Activated T-cell treated with anti-CD3 and anti-CD28 coated beads, Interleukin-2, amount 50 U/mL, for 4 hours (primary cell): ENCODE results near the gene TRIM36. TPM values are rescaled to one million over a fixed set of nuclear protein-coding genes. Genes with fewer than 3 reads are reported as not detected.

ENCODE experiments used
- ATAC-seq, 2 donors: fragments of 200-7000 bp; cut with Tn5 transposase; one replicate each; pipeline ENCODE4 v1.10.0; 2021
- DNase-seq: peaks from one replicate; pipeline ENCODE4 v3.0.0-alpha.2; 2020
- H3K27me3 Mint-ChIP-seq: one replicate; pipeline ENCODE4 v1.8.0; 2021; ENCODE audit warnings: low read depth, mixed read lengths
- H3K36me3 Mint-ChIP-seq: one replicate; pipeline ENCODE4 v1.8.0; 2022; ENCODE audit warnings: mixed read lengths; ENCODE audit not compliant: insufficient read depth
- H3K4me1 Mint-ChIP-seq: one replicate; pipeline ENCODE4 v1.8.0; 2021; ENCODE audit warnings: low read depth, mixed read lengths
- H3K4me3 Mint-ChIP-seq: one replicate; pipeline ENCODE4 v1.8.0; 2021; ENCODE audit warnings: mild to moderate bottlenecking, moderate library complexity, mixed read lengths
- H3K9me3 Mint-ChIP-seq: one replicate; pipeline ENCODE4 v1.8.0; 2021; ENCODE audit warnings: mixed read lengths
- total RNA-seq, 3 donors: library from RNA; stranded (reverse); gene quantifications; one replicate each; pipeline ENCODE4 v1.2.1, GENCODE V29; 2021

TRIM36 gene, protein sequence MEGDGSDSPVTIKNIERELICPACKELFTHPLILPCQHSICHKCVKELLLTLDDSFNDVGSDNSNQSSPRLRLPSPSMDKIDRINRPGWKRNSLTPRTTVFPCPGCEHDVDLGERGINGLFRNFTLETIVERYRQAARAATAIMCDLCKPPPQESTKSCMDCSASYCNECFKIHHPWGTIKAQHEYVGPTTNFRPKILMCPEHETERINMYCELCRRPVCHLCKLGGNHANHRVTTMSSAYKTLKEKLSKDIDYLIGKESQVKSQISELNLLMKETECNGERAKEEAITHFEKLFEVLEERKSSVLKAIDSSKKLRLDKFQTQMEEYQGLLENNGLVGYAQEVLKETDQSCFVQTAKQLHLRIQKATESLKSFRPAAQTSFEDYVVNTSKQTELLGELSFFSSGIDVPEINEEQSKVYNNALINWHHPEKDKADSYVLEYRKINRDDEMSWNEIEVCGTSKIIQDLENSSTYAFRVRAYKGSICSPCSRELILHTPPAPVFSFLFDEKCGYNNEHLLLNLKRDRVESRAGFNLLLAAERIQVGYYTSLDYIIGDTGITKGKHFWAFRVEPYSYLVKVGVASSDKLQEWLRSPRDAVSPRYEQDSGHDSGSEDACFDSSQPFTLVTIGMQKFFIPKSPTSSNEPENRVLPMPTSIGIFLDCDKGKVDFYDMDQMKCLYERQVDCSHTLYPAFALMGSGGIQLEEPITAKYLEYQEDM
- not detected for total RNA-seq

DNA sequence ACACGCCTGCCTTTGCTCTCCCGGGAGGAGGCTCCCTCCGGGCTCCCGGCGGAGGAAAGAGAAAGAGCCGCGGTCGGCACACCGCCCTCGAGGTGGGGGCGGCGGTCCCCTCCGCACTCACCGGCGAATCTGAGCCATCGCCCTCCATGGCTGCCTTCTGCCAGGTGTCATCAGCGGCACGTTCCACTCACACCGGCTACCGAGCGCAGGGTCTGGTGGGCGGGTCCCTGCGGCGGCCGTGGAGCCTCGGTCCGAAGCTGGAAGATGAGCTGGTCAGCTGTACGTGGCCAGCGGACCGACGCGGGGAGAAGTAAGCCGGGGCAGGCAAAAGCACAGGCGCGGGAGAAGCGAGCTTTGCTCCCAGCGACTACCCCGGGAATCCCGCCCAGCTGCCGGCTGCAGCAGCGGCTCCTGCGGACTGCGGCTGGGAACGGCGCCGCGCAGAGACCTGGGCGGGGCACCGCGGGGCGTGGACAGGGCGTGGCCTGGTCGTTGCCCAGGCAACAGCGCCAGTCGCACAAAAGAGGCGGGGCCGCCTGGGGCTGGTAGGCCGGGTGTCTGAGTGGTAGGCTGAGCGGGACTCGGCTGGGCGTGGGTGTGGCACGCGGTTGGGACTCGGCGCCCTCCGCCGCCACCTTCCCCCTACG is at the start of gene TRIM36:
Gene TRIM36, minus strand, starts transcription at position 422 of the 647 bp plus-strand sequence. Its CDS starts 274 bp downstream, at position 148.
- DNase-seq (peak; percentile 87), ATAC-seq (peak; percentile 95 to 96)
- Mint-ChIP-seq H3K4me1 (peaks cover 10% of the 10 kb centered on the region), H3K9me3 (peaks cover 10% of the 10 kb centered on the region), H3K4me3 (peak within 1 kb of the TSS; percentile 79), H3K36me3 (peaks cover 3% of the 10 kb centered on the region), H3K27me3 (peaks cover 69% of the 10 kb centered on the region)

DNA sequence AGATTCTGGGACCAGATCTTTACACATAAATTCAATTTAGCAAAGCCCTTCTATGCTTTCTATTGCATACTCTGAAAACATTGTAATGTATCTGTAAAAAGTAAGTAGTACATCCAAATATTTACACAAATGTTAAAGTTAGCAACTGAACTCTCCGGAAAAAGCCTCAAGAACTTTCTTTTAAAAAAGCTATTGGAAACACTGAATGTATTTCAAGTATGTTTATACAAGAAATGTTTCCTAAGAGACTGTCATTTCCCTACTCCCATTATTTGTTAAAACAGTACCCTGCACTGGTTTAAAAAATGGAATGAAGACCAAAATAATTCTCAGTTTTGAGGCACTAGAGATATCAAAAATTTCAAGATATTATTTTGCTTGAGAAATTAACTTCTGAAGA is 44.8 kb upstream of the TRIM36 start:
- no peak for ATAC-seq
- no peaks in the 10 kb centered on the region for H3K27me3 Mint-ChIP-seq
- H3K9me3 Mint-ChIP-seq = no peaks in the 10 kb centered on the region
- H3K4me3 Mint-ChIP-seq = no peak overlapping the region
- no peak for DNase-seq
- H3K4me1 Mint-ChIP-seq = peaks cover 4% of the 10 kb centered on the region
- H3K36me3 Mint-ChIP-seq = peaks cover 26% of the 10 kb centered on the region

DNA sequence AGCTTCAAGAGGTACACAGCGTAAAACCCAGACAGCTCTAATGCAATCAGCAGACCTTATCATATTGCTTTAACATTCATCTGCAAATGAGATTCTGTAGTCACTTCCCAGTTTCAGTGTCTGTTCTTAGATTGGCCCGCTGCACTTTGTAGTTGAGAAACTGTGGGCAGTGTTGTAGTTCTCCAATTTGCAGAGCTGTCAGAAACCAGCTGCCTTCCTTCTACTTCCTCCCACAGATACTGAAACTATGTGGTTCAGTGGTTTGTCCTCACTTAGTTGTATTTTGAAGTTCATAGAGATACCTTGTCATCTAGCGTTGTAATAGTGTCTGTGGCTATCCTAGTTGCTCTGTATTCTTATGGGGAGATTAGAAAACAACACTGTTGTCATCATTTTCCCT is 39.6 kb upstream of the TRIM36 start:
- Mint-ChIP-seq H3K4me3 (no peak overlapping the region), H3K27me3 (no peaks in the 10 kb centered on the region), H3K4me1 (peaks cover 15% of the 10 kb centered on the region), H3K36me3 (peaks cover 16% of the 10 kb centered on the region), H3K9me3 (no peaks in the 10 kb centered on the region)
- DNase-seq (no peak), ATAC-seq (peak; percentile 96 to 97)

DNA sequence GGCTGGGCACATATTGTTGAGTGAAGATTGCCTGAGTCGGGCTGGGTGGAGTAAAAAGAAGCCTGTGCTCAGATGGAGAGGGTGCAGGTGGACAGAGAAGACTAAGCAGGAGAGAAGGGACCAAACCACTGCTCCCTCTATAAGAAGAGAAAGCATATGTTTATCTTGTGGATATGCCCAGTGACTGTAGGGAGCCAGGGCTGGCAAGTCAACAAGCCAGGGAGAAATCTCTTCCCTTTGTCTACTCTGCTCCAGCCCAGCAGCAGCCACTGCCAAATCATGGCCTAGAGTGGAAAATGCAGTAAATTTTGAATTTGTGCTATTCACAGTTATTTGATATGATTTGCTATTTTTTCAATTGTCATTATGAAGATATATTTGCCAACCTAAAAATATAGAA is 33.2 kb upstream of the TRIM36 start:
- Mint-ChIP-seq H3K4me1 (no peaks in the 10 kb centered on the region), H3K9me3 (peaks cover 4% of the 10 kb centered on the region), H3K27me3 (no peaks in the 10 kb centered on the region), H3K36me3 (no peaks in the 10 kb centered on the region), H3K4me3 (no peak overlapping the region)
- DNase-seq = no peak
- ATAC-seq = no peak

DNA sequence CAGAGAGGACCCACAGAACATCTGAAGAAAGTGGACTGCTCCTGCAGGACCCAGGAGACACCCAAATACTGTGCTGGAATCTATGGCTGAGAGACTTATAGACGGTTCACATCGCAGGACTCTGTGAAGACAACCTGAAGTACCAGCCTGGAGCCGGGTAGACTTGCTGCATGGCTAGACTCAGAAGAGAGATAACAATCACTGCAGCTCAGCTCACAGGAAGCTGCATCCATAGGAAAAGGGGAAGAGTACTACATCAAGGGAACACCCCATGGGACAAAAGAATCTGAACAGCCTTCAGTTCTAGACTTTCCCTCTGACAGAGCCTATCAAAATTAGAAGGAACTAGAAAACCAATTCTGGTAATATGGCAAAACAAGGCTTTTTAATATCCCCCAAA is 26.5 kb upstream of the TRIM36 start:
- H3K27me3 Mint-ChIP-seq = no peaks in the 10 kb centered on the region
- DNase-seq (no peak), ATAC-seq (no peak)
- H3K36me3 Mint-ChIP-seq = no peaks in the 10 kb centered on the region
- H3K4me1 Mint-ChIP-seq = no peaks in the 10 kb centered on the region
- no peak overlapping the region for H3K4me3 Mint-ChIP-seq
- peaks cover 4% of the 10 kb centered on the region for H3K9me3 Mint-ChIP-seq

DNA sequence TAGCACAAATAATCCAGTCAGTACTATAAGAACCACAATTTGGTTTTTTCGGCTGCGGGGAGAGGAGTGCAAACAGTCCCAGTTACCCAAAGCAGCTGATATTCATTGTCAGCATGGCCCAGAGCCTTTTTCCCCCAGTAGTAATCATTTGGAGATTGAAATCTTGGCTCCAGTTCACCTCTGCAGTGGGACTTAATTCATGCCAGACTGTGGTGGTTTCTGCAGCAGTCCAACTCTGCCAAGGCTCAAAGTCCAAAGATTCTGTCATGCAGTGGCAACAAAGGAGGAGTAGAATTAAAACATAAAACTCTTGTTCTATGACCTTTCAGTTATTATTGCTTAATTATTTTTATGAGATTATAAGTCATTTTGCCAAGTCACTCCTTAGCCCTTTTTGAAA is 25.0 kb upstream of the TRIM36 start:
- H3K36me3 Mint-ChIP-seq = no peaks in the 10 kb centered on the region
- H3K4me3 Mint-ChIP-seq = no peak overlapping the region
- DNase-seq = no peak
- no peak for ATAC-seq
- peaks cover 3% of the 10 kb centered on the region for H3K27me3 Mint-ChIP-seq
- no peaks in the 10 kb centered on the region for H3K9me3 Mint-ChIP-seq
- no peaks in the 10 kb centered on the region for H3K4me1 Mint-ChIP-seq

DNA sequence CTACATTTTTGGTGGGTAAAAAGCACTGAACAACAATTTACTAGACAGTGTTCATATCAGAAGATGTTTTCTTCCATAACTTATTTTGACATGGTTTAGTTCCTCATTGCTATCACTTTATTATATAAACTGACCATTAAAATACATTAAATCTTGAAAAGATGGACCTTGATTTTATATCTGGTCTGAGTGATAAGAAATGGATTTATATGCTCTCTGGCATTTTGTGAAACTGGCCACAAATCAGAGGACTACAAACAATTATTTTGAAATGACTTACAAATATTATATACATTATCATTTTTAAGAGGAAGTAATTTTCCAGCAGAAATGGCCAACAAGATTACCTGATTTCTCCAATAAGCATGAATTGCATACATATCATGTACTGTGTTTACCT is 23.6 kb upstream of the TRIM36 start:
- no peaks in the 10 kb centered on the region for H3K4me1 Mint-ChIP-seq
- H3K36me3 Mint-ChIP-seq = no peaks in the 10 kb centered on the region
- no peak overlapping the region for H3K4me3 Mint-ChIP-seq
- H3K27me3 Mint-ChIP-seq = peaks cover 3% of the 10 kb centered on the region
- ATAC-seq (no peak), DNase-seq (no peak)
- H3K9me3 Mint-ChIP-seq = no peaks in the 10 kb centered on the region

DNA sequence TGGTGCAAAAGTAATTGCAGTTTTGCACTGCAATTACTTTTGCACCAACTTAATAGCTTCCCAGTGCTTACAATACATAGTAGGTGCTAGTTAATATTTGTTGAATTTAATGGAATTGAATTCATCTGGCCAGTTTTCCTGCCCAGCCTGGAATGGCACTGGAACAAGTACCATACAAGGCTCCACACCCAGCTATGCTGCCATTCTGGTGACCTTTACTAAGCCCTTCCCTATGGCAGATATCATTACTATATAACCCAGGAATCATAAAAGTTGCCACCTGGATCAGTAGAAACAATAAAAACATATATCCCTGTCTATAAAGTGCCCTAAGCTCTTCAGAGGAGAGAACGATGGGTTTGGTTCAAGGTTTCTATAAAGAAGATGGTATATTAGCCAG is 22.4 kb upstream of the TRIM36 start:
- no peaks in the 10 kb centered on the region for H3K9me3 Mint-ChIP-seq
- H3K36me3 Mint-ChIP-seq = no peaks in the 10 kb centered on the region
- ATAC-seq = no peak
- no peak for DNase-seq
- peaks cover 6% of the 10 kb centered on the region for H3K27me3 Mint-ChIP-seq
- no peak overlapping the region for H3K4me3 Mint-ChIP-seq
- no peaks in the 10 kb centered on the region for H3K4me1 Mint-ChIP-seq

DNA sequence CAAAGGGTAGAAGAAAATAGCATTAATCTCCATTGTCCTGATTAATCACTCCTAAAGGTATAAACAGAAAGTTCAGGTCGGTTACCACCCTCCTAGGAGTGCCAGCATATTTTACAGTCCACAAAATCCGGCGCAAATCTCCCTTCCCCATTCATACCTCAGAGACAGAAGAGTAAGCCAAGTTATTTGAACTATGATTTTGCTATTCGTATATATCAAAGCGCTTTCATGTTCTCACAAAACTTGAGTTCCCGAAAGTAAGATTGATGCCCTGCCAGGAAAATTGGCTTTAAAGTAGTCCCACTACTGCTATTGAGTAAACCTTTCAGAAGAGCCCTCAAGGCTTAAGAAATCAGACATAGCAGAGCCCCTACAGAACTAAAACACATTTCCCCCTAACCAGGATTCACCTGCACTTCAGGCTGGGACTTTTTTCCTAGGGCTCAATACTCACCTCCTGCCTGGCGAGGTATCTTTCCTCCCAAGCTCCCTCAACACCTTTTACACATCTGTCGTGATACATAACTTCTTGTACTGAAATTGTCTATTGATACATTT is 21.8 kb upstream of the TRIM36 start:
- DNase-seq (no peak), ATAC-seq (no peak)
- no peaks in the 10 kb centered on the region for H3K9me3 Mint-ChIP-seq
- H3K36me3 Mint-ChIP-seq = no peaks in the 10 kb centered on the region
- H3K27me3 Mint-ChIP-seq = peaks cover 6% of the 10 kb centered on the region
- no peak overlapping the region for H3K4me3 Mint-ChIP-seq
- H3K4me1 Mint-ChIP-seq = no peaks in the 10 kb centered on the region

DNA sequence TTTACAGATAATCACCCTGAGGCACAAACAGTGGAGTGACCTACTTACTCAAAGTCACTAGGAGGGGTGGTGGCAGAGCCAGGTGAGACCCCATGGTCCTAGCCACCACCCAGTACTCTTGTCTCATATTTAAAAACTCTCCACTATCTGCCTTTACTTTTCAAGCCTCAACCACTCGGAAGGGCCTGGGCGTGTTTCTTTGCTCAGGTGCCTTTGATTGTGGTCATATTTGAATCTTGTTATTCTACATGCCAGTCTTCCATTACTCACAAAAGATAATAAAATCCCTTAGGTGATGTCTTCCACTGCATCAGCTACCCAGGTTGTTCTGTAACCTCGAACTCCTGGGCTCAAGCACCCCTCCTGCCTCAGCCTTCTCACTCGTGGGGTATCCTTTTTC is 20.7 kb upstream of the TRIM36 start:
- Mint-ChIP-seq H3K27me3 (peaks cover 9% of the 10 kb centered on the region), H3K4me1 (no peaks in the 10 kb centered on the region), H3K4me3 (no peak overlapping the region), H3K9me3 (no peaks in the 10 kb centered on the region), H3K36me3 (no peaks in the 10 kb centered on the region)
- DNase-seq (no peak), ATAC-seq (no peak)

DNA sequence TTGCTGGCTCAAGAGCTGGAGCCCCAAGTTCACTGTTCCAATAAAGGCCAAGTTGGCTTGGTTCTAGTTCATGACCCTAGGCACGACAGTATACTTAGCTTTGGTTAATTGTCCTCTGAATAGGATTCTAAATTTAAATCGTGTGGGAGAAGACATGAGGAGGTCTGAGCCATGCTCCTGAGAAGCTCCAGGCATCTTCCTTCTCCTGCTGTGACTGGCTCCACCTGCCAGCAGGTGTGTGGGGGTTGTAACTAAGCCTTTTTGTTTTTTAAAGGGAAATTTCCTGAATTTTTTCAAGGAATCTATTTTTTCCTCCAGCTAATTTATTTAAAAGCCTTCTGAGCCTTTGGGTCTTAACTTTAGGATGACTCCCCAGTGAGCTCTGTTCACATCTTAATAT is 20.2 kb upstream of the TRIM36 start:
- no peak overlapping the region for H3K4me3 Mint-ChIP-seq
- ATAC-seq (no peak), DNase-seq (no peak)
- H3K4me1 Mint-ChIP-seq = no peaks in the 10 kb centered on the region
- no peaks in the 10 kb centered on the region for H3K36me3 Mint-ChIP-seq
- H3K27me3 Mint-ChIP-seq = peaks cover 11% of the 10 kb centered on the region
- H3K9me3 Mint-ChIP-seq = no peaks in the 10 kb centered on the region

DNA sequence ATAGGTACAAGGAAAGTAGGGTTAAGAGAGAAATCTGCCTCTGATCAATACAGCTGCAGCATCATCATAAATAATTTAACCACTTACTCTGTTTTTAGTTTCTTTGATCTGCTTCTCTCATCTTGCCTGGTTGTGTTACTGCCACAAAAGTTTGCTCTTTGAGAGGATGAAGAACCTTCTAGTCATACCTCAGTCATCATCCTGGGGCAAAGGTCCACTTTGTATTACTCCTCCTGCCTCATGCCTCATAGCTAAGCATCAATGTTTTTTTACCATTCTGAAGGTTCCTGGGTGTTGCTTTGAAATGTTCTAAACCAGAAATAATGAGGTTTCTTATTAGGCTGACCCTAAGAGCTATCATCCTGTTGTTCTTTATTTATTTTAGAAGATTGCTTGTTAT is 17.1 kb upstream of the TRIM36 start:
- Mint-ChIP-seq H3K36me3 (no peaks in the 10 kb centered on the region), H3K4me3 (no peak overlapping the region), H3K27me3 (peaks cover 28% of the 10 kb centered on the region), H3K4me1 (peaks cover 3% of the 10 kb centered on the region), H3K9me3 (no peaks in the 10 kb centered on the region)
- DNase-seq (no peak), ATAC-seq (no peak)

DNA sequence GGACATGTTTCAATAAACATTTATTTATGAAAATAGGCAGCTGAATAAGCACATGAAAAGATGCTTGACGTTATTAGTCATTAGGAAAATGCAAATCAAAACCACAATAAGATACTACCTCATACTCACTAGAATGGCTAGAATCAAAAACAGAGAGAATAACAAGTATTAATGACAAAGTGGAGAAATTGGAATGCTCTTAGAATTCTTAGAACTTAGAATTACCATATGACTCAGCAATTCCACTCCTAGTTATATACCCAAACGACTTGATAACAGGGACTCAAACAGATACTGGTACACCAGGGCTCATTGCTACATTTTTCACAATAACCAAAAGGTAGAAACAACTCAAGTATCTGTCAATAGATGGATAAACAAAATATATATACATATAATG is 15.1 kb upstream of the TRIM36 start:
- no peaks in the 10 kb centered on the region for H3K9me3 Mint-ChIP-seq
- no peak overlapping the region for H3K4me3 Mint-ChIP-seq
- no peaks in the 10 kb centered on the region for H3K36me3 Mint-ChIP-seq
- peaks cover 9% of the 10 kb centered on the region for H3K4me1 Mint-ChIP-seq
- ATAC-seq (peak; percentile 33 to 36), DNase-seq (no peak)
- H3K27me3 Mint-ChIP-seq = peaks cover 43% of the 10 kb centered on the region

DNA sequence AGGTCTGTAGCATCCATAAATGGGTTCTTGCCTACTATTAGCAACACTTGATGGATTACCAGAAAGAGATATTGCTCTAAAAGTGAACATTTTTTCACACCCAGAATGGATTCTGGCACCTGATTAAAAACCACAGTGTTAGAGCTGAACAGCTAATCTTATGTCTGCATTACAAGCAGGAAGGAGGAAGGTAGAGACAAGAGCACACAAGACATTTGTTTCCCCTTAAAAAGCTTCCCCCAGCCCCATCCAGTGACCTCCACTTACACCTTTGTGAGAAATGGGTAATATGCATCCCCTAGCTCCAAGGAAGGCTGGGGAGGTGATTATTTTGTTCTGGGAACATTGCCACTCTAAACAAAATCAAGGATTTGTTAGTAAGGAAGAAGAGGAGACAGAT is 12.0 kb upstream of the TRIM36 start:
- DNase-seq (no peak), ATAC-seq (no peak)
- no peak overlapping the region for H3K4me3 Mint-ChIP-seq
- peaks cover 9% of the 10 kb centered on the region for H3K4me1 Mint-ChIP-seq
- no peaks in the 10 kb centered on the region for H3K36me3 Mint-ChIP-seq
- H3K27me3 Mint-ChIP-seq = peaks cover 68% of the 10 kb centered on the region
- no peaks in the 10 kb centered on the region for H3K9me3 Mint-ChIP-seq
